Activated CD8-positive, alpha-beta memory T cell treated with anti-CD3 and anti-CD28 coated beads, Interleukin-2, amount 50 U/mL, for 4 hours (primary cell): ENCODE measurements around the gene CHMP3.
"Not testable (repeated sequence)": the region's sequence is repeated elsewhere in the genome, so short reads cannot be mapped to it uniquely, and the experiment has no call there.

Source experiments
- DNase-seq: peaks from one replicate; pipeline ENCODE4 v3.0.0-alpha.2; 2020

The CHMP3 gene

GRCh38 chr2:86562922-86563649 lies at the start of gene CHMP3:
TSS of gene CHMP3 (minus strand) at chr2:86563443. CDS start at chr2:86563348, 95 bp downstream.
- DNase-seq, result peak; percentile 95

GRCh38 chr2:86610871-86611270 lies 47.6 kb upstream of the CHMP3 start:
- no peak for DNase-seq

- no peak for DNase-seq
Measured at GRCh38 chr2:86608832-86609410, 45.7 kb upstream of the CHMP3 start.

- no peak for DNase-seq
Measured at GRCh38 chr2:86603905-86604304, 40.7 kb upstream of the CHMP3 start.

GRCh38 chr2:86598966-86599365 lies 35.7 kb upstream of the CHMP3 start:
- no peak for DNase-seq

GRCh38 chr2:86596118-86596517 lies 32.9 kb upstream of the CHMP3 start:
- no peak for DNase-seq

GRCh38 chr2:86593266-86593665 lies 30.0 kb upstream of the CHMP3 start:
- DNase-seq, result no peak

GRCh38 chr2:86592547-86593230 lies 29.4 kb upstream of the CHMP3 start:
- no peak for DNase-seq

GRCh38 chr2:86589701-86590100 lies 26.5 kb upstream of the CHMP3 start:
- not testable (repeated sequence) for DNase-seq

- DNase-seq, result no peak
Measured at GRCh38 chr2:86584151-86584913, 21.1 kb upstream of the CHMP3 start.

- DNase-seq, result no peak
Measured at GRCh38 chr2:86580560-86580959, 17.3 kb upstream of the CHMP3 start.

- DNase-seq, result no peak
Measured at GRCh38 chr2:86577817-86578456, 14.7 kb upstream of the CHMP3 start.

GRCh38 chr2:86570059-86570458 lies 6.8 kb upstream of the CHMP3 start:
- no peak for DNase-seq

GRCh38 chr2:86566821-86567190 lies 3.6 kb upstream of the CHMP3 start:
- DNase-seq, result no peak

- no peak for DNase-seq
Measured at GRCh38 chr2:86566158-86566820, 3.0 kb upstream of the CHMP3 start.

GRCh38 chr2:86563650-86564061 lies 413 bp upstream of the CHMP3 start:
- no peak for DNase-seq

GRCh38 chr2:86562485-86562921 lies 740 bp downstream of the CHMP3 start:
- no peak for DNase-seq

- DNase-seq, result no peak
Measured at GRCh38 chr2:86557836-86558235, 5.4 kb downstream of the CHMP3 start.

GRCh38 chr2:86556508-86556907 lies 6.7 kb downstream of the CHMP3 start:
- DNase-seq, result no peak

- DNase-seq, result peak; percentile 22
Measured at GRCh38 chr2:86552889-86553288, 10.4 kb downstream of the CHMP3 start.

- DNase-seq, result not testable (repeated sequence)
Measured at GRCh38 chr2:86549963-86550725, 13.1 kb downstream of the CHMP3 start.
